Fibroblast of lung (primary cell): ENCODE data around the gene IL12B. TPM values are rescaled to one million over a fixed set of nuclear protein-coding genes. Genes with fewer than 3 reads are reported as not detected.
A peak's percentile ranks its signal among the peaks of the same experiment; 100 is the strongest.

Experiments
- DNase-seq, 2 donors: peaks; one replicate each; pipeline versions ENCODE4 v3.0.0 to v3.0.0-alpha.2; 2010; ENCODE audit warnings: low read depth in 2 of 2
- H2AFZ ChIP-seq: 2 replicates; pipeline ENCODE4 v1.5.1; 2012; ENCODE audit warnings: low read length, control low read depth, inconsistent platforms
- H3K27ac ChIP-seq: 2 replicates; pipeline ENCODE4 v1.5.1; 2011; ENCODE audit warnings: low read length, control low read depth; ENCODE audit not compliant: insufficient read depth
- H3K27me3 ChIP-seq: 2 replicates; pipeline ENCODE4 v1.5.1; 2011; ENCODE audit warnings: mild to moderate bottlenecking, low read length; ENCODE audit not compliant: control insufficient read depth, insufficient read depth
- H3K36me3 ChIP-seq: 2 replicates; pipeline ENCODE4 v1.5.1; 2011; ENCODE audit warnings: low read length; ENCODE audit not compliant: control insufficient read depth, insufficient read depth
- H3K4me1 ChIP-seq: 2 replicates; pipeline ENCODE4 v1.5.1; 2011; ENCODE audit warnings: low read length; ENCODE audit not compliant: control insufficient read depth, insufficient read depth; ENCODE audit errors: extremely low read depth
- H3K4me2 ChIP-seq: 2 replicates; pipeline ENCODE4 v1.5.1; 2011; ENCODE audit warnings: low read length, control low read depth; ENCODE audit not compliant: insufficient read depth; ENCODE audit errors: extremely low read depth
- H3K4me3 ChIP-seq, 4 experiments: fragments of 200-600 bp in 1 of 4; sonication (generic) in 1 of 4; replicated peaks in 1 of 4; 2 replicates each; pipeline ENCODE4 v1.5.1; 2011 to 2016; ENCODE audit warnings: low read length in 4 of 4, low read depth in 3 of 4, mild to moderate bottlenecking in 3 of 4, control low read depth in 2 of 4, inconsistent platforms in 1 of 4, mixed read lengths in 1 of 4; ENCODE audit not compliant: insufficient read depth in 1 of 4; ENCODE audit errors: control extremely low read depth in 1 of 4
- H3K79me2 ChIP-seq: 2 replicates; pipeline ENCODE4 v1.5.1; 2012; ENCODE audit warnings: mild to moderate bottlenecking, low read length, inconsistent platforms; ENCODE audit not compliant: control insufficient read depth, insufficient read depth
- H3K9ac ChIP-seq: 2 replicates; pipeline ENCODE4 v1.5.1; 2011; ENCODE audit warnings: mild to moderate bottlenecking, low read length, control low read depth; ENCODE audit not compliant: insufficient read depth
- H3K9me3 ChIP-seq: 2 replicates; pipeline ENCODE4 v1.5.1; 2012; ENCODE audit warnings: low read depth, low read length; ENCODE audit not compliant: control insufficient read depth, insufficient read depth
- H4K20me1 ChIP-seq: 2 replicates; pipeline ENCODE4 v1.5.1; 2011; ENCODE audit warnings: low read length; ENCODE audit not compliant: control insufficient read depth, insufficient read depth; ENCODE audit errors: extremely low read depth
- CTCF ChIP-seq, 2 donors: IDR thresholded peaks in 1 of 2; conservative IDR thresholded peaks in 1 of 2; 1 replicate in 1 of 2; 2 replicates in 1 of 2; pipeline ENCODE4 v1.5.1; 2011 to 2012; ENCODE audit warnings: low read length in 2 of 2, control low read depth in 1 of 2, inconsistent platforms in 1 of 2, low read depth in 1 of 2, mild to moderate bottlenecking in 1 of 2
- EZH2 ChIP-seq: IDR thresholded peaks from 2 replicates; pipeline ENCODE4 v1.5.1; 2012; ENCODE audit warnings: low read length, control low read depth, mild to moderate bottlenecking; ENCODE audit errors: missing control alignments
- polyA plus RNA-seq, 2 donors: library from polyadenylated mRNA; depleted of rRNA in 1 of 2; stranded (reverse) in 1 of 2; unstranded in 1 of 2; fragments of >200 nt; gene quantifications; 2 replicates each; pipeline ENCODE4 v1.2.1, GENCODE V29; 2011 to 2012; ENCODE audit warnings: missing spikeins in 1 of 2
- total RNA-seq: library from RNA; depleted of rRNA; stranded (reverse); fragments of >200 nt; gene quantifications from 2 replicates; pipeline ENCODE4 v1.2.1, GENCODE V29; 2014

The IL12B gene
- total and polyA plus RNA-seq, 2 donors (not counting 1 experiment from before 2014, with no cell fraction given): not detected

GRCh38 chr5:159331093-159331973 is 1.0 kb upstream of the IL12B start:
- Histone ChIP-seq H3K4me1 (peaks cover 6% of the 10 kb centered on the region), H4K20me1 (no peaks in the 10 kb centered on the region), H3K27me3 (no peaks in the 10 kb centered on the region), H3K9me3 (no peaks in the 10 kb centered on the region), H3K9ac (peak overlapping the region; percentile 67), H3K36me3 (no peaks in the 10 kb centered on the region), H3K4me2 (peak overlapping the region; percentile 80), H2AFZ (peak overlapping the region; percentile 72), H3K79me2 (no peaks in the 10 kb centered on the region), H3K27ac (peak overlapping the region; percentile 16), H3K4me3 (peak overlapping the region; percentile 1 to 57 (median 39))
- TF ChIP-seq CTCF (conservative IDR thresholded peaks at IDR 0.05 in 1 of 2, IDR thresholded peaks at IDR 0.05 in 1 of 2; ENCODE audit: low read depth in 1 of 2, low read length in 2 of 2) (peak; percentile 60 to 66), EZH2 (no peak)
- DNase-seq: peak; percentile 43 to 50

- no peaks in the 10 kb centered on the region for H3K36me3 ChIP-seq
- peaks cover 5% of the 10 kb centered on the region for H3K4me1 ChIP-seq
- peak in 1 of 2 donors; percentile 45 for DNase-seq
- H4K20me1 ChIP-seq: no peaks in the 10 kb centered on the region
- no peak overlapping the region for H3K4me2 ChIP-seq
- H3K27me3 ChIP-seq: no peaks in the 10 kb centered on the region
- no peaks in the 10 kb centered on the region for H3K9me3 ChIP-seq
- H2AFZ ChIP-seq: no peak overlapping the region
- no peak overlapping the region for H3K9ac ChIP-seq
- H3K4me3 ChIP-seq: no peak overlapping the region
- no peak overlapping the region for H3K27ac ChIP-seq
- H3K79me2 ChIP-seq: no peaks in the 10 kb centered on the region
- TF ChIP-seq EZH2: no peak
- TF ChIP-seq CTCF (conservative IDR thresholded peaks at IDR 0.05 in 1 of 2, IDR thresholded peaks at IDR 0.05 in 1 of 2; ENCODE audit: low read depth in 1 of 2, low read length in 2 of 2): no peak
These were observed 5.3 kb downstream of the IL12B start for GRCh38 chr5:159324986-159325385.

GRCh38 chr5:159324102-159324755 is 6.1 kb downstream of the IL12B start:
- Histone ChIP-seq H2AFZ (no peak overlapping the region), H3K79me2 (no peaks in the 10 kb centered on the region), H3K4me1 (peaks cover 5% of the 10 kb centered on the region), H3K4me2 (no peak overlapping the region), H3K27me3 (no peaks in the 10 kb centered on the region), H4K20me1 (no peaks in the 10 kb centered on the region), H3K9ac (no peak overlapping the region), H3K27ac (no peak overlapping the region), H3K4me3 (no peak overlapping the region), H3K9me3 (no peaks in the 10 kb centered on the region), H3K36me3 (no peaks in the 10 kb centered on the region)
- TF ChIP-seq EZH2: no peak
- no peak for TF ChIP-seq CTCF (conservative IDR thresholded peaks at IDR 0.05 in 1 of 2, IDR thresholded peaks at IDR 0.05 in 1 of 2; ENCODE audit: low read depth in 1 of 2, low read length in 2 of 2)
- peak; percentile 74 to 95 for DNase-seq
